ENCODE results near the gene ANKK1.

ANKK1 gene

GRCh38 chr11:113411536-113411935 lies 24.0 kb downstream of the ANKK1 start:
- no peak for DNase-seq

GRCh38 chr11:113412675-113413074 lies 25.1 kb downstream of the ANKK1 start:
- DNase-seq: no peak

DNA sequence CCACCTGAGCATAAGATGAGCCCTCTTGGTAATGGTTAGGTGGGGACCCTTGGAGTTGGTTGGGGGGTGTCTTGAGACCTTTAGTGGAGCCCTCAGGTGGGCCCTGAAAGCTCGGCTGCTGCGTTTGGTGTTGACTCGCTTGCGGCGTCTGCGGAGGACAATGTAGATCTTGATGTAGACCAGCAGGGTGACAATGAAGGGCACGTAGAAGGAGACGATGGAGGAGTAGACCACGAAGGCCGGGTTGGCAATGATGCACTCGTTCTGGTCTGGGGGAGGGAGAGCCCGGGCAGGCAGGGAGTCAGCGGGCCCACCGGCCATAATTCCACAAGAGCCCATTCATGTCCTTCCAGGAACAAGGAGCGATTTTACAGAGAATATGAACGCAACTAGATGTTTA lies 27.8 kb downstream of the ANKK1 start:
- no peak for DNase-seq

DNA sequence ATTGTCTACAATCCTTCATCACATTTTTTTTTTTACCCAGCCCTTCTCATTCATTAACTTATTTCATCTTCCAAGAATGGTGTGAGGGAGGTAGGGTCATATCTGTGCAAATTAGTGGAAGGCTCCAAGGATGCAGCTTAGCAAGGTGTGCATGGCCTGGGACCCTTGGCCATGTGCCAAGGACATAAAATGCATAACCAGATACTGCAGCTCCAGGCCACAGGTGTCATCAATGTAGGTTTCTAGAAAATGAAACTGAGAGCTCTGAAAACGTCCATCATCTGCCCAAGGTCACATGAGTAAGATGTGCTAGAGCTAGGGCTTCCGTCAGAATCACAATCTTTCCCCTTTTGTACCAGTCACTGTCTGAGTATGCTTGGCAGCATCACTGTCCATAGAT lies 29.8 kb downstream of the ANKK1 start:
- DNase-seq: no peak

DNA sequence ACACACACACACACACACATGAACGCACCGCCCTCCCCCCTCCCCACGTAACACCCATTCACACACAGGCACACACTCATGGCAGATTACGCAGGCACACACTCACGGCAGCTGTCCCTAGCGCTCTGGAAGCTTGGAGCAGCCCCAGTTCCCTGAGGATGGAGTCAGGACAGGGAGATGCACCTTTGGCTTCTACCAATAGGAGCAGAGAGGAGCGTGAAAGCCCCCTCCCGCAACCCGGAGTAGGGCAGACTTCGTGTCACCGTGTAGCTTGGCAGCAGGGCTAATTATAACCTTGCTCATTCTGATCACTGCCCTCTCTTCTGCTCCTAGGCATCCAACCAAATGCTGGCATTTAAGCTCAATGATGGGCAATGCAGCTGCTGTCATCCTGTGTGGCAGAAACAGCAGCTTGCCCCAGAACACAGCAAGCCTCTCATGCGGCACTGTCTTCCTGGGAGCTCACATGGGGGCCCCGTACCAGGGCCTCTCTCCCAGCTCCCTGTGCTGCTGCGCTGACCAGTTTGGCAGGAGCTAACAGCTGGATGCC lies 31.9 kb downstream of the ANKK1 start:
- no peak for DNase-seq

- no peak for DNase-seq
Measured at GRCh38 chr11:113420808-113421207, 33.2 kb downstream of the ANKK1 start.

- DNase-seq: no peak
Measured at GRCh38 chr11:113426686-113427085, 39.1 kb downstream of the ANKK1 start.

DNA sequence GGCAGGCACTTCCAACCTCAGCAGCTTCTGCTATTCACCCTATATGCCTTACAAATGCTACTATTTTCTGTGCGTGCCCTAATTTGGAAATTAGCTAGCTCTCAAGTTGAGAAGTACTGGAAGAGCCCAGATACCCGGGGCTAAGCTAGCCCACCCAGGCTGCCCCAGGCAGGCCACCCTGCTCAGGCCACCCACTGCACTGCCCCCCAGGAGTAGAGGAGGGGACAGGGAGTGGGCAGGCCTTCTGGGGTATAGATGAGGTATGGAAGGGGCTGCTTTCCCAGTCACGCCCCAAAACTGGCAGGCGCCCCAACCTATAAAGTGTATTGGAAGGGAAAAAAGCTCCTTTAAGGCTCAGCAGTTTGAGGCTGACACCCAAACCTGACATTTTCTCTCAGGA lies 44.2 kb downstream of the ANKK1 start:
- DNase-seq: no peak

GRCh38 chr11:113435190-113435968 lies 47.8 kb downstream of the ANKK1 start:
- DNase-seq: no peak

- DNase-seq: no peak
Measured at GRCh38 chr11:113436672-113437252, 49.2 kb downstream of the ANKK1 start.

DNA sequence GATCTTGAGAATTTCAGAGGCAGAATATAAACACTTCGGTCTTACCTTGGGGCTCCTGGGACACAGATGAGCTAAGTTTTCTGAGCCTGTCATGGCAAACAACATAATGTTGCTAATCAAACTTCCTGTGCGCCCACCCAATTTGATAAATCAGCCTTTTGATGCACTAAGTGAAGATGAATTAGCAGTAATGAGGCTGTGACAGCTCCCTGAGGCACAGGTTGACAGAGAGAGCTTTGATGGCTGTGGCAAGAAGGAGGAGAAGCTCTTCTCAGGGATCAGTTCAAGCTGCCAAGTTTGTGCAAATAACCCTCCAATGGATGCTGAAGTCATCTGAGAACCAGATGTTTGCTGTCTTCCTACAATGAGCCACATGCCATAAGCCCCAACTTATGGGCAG lies 53.2 kb downstream of the ANKK1 start:
- no peak for DNase-seq

- no peak for DNase-seq
Measured at GRCh38 chr11:113444502-113445123, 57.0 kb downstream of the ANKK1 start.

DNA sequence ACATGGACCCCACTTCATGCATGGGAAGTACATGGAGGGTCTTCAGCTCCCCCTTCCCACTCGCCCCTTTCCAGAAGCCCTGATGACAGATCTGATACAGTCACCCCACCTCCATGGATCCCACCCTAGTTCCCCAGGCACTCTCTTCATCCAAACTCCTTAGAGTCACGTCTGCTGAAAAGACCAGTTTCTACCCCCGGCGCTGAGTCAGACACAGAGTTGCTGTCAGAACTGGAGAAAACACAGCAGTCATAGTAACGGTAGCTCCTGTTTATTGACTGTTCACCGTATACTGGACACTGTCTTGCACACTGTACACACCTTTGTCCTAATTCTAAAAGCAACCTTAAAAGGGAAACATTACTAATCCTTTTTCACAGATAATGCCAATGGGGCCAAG lies 58.5 kb downstream of the ANKK1 start:
- DNase-seq: no peak

DNA sequence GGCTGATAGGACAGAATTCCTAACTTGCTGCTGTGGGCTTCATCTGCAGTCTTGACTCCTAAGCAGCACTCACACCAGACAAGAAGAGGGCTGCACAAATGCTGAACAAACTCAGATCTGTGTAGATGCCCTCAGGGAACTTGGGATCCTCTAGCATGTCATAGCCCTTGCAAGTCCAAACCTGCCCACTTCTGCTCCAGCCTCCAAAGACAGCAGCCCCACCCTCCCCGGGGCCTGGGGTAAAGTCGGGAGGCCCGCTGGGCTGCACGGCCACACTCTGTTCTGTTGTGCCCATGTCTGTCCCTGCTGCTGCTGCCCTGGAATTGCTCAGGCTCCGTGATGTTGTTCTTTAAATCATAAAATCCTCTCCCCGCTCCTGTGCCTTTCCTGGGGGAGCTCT lies 59.4 kb downstream of the ANKK1 start:
- no peak for DNase-seq

GRCh38 chr11:113447621-113448315 lies 60.2 kb downstream of the ANKK1 start:
- no peak for DNase-seq

DNA sequence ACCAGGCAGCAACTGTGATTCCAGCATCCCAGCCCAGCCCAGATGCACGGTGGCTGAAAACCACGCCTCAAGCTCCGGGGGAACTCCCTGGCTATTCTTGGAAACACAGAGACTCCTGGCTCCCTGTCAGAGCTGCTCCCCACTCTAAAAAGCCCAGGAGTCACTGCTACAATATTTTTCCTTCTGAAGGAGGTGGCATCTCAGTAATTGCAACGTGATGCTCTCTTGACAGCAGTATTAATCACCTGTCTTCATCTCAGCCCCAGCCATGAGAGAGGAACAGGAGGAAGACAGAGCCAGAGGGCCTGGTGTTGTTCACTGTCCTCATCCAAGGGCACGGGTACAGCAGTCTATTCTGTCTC lies 60.7 kb downstream of the ANKK1 start:
- no peak for DNase-seq

GRCh38 chr11:113449743-113450142 lies 62.2 kb downstream of the ANKK1 start:
- DNase-seq: no peak

Measured in stimulated activated CD4-positive, alpha-beta T cell treated with anti-CD3 and anti-CD28 coated beads, Interleukin-2, amount 100 ng/mL, for 48 hours (primary cell).